ENCODE results near the gene LRRC36.

LRRC36 gene

GRCh38 chr16:67390816-67391423 lies 64.3 kb downstream of the LRRC36 start:
- no peak for DNase-seq (ENCODE audit: low spot score)

DNA sequence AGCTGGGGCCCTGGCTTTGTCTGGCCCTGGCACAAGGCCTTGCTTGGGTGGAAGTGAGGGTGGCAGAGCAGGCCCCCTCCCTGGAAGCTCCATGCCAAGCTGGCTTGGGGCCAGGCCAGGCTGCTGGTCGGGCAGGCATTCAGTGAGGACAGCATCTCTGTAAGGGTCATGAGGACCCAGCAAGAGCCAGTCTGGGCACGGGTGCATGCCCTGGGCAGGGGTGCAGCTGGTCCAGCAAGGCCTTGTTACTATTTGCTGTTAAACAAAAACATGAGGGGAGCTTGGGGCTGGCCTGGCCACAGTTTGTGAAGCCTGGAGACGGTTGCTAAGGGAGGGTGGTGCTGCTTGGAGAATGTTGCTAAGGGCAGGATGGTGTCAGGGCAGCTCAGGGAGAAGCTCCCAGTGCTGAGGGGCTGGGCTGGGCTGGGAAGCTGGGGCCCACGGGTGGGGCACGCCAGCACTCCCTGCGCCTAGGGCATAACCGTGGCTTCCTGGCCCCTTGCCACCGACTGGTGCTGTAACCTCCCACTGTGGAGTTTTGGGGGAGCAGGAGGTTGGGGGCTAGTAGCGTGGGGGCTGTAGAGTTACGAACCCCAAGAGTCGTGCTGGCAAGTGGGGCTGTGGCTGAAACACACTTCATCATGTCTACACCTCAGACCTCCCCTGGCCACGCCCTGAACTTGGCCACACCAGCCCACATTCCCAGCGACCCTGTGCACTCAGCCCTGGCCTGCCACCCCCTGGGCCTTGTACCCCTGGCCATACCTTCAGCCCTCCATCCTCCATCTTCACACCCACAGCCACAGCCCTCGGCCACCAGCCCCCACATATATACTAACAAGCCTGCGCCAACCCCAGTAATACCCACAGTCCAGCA lies 65.0 kb downstream of the LRRC36 start:
- no peak for DNase-seq (ENCODE audit: low spot score)

DNA sequence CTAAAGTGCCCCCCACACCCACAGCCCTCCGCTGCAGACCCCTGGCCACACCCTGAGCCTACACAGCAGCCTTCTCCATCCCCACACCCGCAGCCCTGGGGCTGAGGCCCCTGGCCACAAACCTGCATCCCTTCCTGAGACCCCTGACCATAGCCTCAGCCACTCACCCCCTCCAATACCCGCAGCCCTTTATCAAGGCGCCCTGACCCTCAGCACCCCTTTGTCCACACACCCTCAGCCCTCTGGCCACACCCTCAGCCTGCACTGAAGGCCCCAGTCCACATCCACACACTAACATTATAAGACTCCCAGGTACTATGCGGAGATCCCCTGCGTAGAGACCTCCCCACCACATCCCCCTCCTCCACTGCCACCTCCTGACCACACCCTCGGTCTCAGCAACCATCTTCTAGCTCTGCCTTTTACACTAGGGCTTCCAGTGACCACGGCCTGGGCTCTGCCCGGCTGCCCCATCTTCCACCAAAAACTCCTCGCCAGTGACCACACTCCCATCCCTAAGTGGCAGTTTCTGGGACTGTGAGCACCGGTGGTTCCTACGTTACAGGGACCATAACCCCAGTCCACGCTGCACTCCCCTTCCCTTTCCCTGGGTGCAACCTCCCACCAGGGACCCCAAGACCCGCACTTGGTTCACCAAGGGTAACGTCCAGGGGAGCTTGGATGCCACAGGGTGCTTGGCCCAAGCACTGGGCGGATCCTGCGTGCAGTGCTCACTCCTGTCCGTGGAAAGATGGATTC lies 65.9 kb downstream of the LRRC36 start:
- no peak for DNase-seq (ENCODE audit: low spot score)

DNA sequence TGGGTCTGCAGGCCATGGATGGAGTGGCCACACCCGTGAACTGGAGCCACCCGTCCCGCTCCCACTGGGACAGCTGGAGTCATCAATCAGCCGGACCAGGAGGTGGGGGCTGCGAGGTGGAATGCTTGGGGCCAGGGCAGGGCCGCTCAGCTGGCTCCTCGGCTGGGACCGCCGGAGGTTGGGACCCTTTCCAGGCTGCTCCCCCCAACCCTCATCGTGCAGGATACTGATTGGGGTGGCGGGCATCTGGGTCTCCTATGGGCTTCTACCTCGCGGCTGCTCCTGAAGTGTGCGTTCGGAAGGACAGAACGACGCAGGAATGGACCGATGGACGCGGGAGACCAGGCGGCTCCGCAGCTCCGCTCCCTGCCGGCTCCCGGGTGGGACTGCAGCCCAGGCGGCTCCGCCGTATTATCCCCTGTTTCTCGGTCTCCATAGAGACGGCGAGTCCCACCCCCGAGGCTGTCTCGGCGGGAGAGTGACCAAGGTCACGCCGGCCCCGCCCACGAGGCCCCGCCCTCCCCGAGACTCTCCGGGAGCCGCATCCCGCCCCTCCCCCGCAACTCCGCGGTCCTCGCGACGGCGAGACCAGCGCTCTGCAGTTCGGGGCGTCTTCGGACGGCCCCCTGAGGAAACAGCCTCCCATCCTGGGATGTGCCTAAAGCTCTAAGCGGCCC lies 66.6 kb downstream of the LRRC36 start, which contains the start of gene TPPP3:
TPPP3 (minus strand) TSS at position 388 of the 677 bp plus-strand sequence. CDS start 2,387 bp downstream, outside the sequence.
- DNase-seq (ENCODE audit: low spot score), result peak; percentile 90

DNA sequence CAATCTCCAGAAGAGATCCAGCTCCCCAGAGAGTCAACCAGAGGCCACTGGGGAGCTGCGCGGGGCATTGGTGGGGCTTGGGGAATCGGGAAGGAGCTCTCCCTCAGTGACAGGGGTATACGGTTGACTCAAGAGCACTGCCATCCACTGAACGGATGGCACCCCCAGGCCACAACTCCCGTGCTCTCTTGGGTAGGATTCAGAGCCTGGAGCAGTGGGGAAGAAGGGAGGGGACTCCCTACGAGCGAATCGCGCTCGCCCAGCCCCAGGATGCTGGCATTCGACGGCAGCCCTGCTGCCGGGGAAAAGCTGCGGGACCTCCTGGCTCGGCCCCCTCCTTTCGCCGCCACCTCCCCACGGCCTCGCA lies 67.2 kb downstream of the LRRC36 start:
- no peak for DNase-seq (ENCODE audit: low spot score)

DNA sequence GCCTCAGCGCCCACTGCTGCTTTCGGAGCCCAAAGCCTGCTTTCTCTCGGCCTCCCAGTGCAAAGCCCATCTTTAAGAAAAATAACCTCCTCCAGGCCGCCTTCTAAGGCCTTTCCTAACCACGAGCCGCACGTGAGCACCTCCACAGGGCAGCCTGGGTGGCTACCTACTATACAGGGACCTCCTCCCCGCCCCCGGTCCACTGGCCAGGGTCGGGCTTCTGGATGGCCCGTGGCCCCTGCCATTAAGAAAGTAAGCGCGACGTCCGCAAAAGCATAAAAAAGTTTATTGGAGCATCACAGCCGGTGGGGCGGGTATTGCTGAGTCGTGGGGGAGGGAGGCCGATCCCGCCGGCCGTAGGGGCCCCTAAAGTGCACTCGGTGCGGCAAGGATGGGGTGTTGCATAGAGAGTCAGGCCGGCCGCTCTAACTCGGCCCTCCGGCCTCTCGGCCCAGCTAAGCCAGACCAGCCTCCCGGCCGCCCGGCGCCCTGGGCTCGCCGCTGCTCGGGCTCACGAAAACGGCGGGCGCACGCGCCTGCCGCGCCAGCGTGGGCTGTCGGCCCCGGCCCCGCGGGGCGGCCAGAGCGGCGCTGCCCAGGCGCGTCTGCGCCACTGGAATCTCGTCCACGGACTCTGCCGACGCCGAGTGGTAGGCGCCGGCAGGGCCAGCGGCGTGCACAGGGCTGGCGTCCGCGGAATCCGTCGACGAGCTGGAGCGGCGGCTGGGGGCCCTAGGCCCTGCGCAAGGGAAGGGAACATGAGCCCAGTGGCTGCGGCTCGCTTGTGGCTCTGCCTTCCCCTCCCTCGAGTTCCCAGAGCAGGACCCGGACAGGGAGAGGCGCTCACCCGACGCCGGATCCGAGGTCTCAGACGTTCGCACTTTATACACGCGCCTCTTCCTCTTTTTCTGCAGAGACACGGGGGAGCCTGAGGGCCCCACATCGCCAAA lies 67.8 kb downstream of the LRRC36 start:
- no peak for DNase-seq (ENCODE audit: low spot score)

DNA sequence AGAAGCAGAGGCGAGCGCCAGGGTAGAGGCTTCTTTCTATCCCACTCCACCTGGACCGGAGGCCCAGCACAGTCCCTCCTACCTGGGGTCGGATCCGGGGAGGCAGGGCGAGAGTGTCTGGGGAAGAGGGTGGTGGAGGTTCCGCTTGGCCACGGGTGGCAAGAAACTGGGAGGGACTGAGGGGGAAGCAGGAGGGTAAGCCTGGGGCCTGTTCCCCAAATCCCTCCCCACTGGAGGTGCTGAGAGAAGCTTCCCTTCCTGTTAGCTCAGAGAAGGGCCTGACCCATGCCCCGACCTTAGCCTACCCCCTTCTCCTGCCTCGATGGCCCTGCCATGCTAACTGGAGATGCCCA lies 68.5 kb downstream of the LRRC36 start:
- DNase-seq (ENCODE audit: low spot score), result no peak

DNA sequence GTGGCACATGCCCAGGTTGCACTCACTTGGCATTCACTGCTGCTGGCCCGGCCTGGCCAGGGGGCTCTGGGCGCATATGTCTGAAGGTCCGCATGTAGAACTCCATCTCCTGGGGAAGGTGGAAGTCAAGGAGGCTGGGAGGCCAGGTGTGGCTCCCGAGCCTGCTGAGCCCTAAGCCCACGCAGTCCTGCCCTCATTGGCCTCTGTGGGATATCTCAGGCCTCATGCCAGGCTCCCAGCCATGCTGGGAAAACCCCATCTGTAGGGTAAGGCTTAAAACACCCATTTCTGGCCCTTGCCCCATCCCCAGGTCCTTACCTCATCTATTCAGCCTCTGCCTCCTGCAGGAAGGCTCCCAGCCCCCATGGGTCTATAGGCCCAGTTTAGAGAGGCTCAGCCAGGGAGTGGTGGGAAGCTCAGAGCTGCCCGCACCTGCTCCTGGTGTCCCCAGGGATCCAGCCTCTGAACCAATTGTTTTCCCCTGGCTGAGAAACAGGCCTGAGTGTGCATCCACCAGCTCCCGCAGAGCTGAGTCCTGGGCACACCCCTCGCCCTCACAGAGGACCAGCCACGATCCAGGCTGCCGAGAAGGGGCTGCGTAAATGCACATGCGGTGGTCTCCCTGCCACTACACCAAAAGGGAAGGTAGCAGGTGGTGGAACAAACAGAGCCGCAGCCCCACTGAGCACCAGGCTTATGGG lies 69.0 kb downstream of the LRRC36 start:
- DNase-seq (ENCODE audit: low spot score), result no peak

DNA sequence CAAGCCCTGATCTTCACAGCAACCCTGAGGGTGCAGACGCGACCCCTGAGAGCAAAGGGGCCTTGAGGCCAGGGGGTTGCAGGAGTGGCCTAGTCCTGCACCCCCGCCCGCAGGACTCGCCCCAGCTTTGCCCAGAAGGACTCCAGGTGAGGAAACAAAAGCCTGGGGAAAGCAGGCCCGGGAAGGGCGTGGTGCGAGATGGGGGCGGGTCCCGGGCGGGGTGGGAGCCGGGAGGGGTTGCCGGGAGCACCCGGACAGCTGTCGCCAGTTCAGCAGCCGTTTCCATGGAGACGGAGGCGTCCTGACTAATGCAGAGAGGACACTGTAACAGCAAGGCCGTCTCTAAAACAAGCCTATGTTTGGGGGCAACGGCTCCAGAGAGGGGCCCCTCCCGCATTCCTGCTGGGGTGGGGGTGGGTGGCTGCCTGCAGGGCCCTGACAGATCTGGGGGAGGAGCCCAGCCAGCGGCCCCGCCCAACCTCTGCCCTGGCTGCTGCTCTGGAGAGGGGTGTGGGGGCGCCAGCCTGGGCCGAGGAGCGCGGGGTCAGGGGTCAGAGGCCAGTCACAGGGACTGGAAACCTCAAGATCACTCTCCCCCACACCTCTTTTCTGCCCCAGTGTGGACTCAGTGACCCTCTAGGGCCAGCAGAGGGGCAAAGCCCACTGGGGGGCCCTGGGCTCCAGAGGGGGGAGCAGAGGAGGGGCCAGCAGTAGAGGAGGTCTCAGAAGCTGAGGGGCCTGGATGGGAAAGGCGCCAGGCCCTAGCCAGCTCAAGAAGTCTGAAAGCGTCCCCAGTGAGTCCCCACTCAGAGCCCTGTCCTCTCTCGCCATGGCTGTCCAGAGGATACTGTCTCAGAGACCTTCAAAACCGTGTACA lies 69.8 kb downstream of the LRRC36 start:
- DNase-seq (ENCODE audit: low spot score), result peak; percentile 65

DNA sequence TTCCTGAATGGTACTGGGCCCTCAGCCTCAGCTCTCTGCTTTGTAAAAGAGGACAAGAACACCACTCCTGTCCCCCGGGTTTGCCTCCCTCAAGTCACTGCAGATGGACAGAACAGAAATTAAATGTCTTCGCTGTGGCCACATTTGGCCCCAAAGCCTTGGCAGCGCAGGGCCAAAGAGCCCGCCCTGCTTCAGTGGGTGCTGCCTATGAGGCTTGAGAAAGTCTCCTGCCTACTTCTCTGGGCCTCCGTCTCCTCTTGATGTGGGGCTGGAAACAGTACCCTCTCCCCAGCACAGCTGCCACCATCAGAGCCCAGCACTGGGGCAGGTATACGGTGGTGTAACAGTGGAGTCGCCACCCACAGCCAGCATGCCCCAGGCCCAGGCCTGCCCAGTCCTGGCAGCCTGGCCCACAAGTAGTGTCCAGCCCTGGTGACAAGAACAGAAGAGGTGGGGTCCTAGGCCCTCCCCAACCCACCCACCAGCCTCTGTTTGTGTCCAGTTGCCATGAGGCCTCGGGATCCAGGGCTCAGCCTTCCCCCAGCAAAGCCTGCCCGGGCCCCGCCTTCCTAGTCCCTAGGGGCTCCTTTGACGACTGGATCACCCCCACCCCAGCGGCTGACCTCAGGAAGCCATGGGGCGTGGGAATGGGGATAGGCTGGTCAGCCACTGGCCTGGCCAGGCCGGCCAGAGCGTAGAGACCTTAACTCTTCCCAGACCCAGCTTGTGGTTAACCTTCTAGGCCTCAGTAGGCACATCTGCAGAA lies 70.6 kb downstream of the LRRC36 start:
- DNase-seq (ENCODE audit: low spot score), result no peak

- no peak for DNase-seq (ENCODE audit: low spot score)
Measured at GRCh38 chr16:67397812-67398545, 71.4 kb downstream of the LRRC36 start.

GRCh38 chr16:67398546-67399217 lies 72.1 kb downstream of the LRRC36 start:
- no peak for DNase-seq (ENCODE audit: low spot score)

DNA sequence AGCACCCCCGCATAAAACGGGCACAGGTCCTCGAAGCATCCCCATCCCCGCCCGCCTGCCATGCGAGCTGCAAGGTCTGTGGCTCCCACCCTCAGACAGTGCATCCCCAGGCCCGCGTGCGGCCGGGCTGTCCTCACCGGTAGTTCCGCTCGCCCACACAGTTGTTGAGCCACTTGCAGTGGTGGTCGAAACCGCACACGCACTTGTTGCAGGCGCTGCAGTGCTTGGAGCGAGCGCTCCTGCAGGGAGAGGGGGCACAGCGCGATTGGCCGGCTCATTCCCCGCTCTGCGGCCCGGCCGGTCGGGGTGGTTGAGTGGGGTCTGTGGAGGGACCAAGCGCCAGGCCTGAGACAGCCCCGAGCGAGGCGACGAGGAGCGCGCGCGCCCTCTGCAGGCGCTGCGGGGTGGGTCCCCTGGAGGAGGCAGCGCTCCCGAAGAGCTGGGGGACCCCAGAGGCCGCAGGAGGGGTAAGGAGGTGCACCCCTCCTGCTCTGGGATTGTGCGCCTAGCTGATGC lies 72.7 kb downstream of the LRRC36 start:
- DNase-seq (ENCODE audit: low spot score), result peak; percentile 74

GRCh38 chr16:67399749-67400704 lies 73.4 kb downstream of the LRRC36 start:
- no peak for DNase-seq (ENCODE audit: low spot score)

DNA sequence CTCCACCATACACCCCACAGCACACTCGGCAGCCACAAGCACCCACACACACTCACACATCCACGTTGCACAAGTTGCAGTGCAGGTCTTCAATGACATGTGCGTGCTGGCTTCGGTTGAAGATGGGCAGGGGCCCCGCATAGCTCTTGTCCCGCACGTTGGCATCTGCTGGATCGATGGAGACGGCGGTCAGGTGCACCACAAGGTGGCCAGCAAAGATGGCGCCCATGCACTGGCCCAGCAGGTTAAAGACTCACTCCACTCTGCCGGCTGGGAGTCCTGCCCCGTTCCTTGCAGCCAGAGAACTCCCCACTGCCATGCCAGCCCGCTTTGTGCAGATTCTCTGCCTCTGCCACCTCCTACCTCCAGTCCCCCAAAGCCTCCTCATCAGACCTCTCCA lies 74.3 kb downstream of the LRRC36 start:
- no peak for DNase-seq (ENCODE audit: low spot score)

GRCh38 chr16:67403976-67404555 lies 77.5 kb downstream of the LRRC36 start:
- DNase-seq (ENCODE audit: low spot score), result no peak
